GM12892 (cell line): Measurements from ENCODE around the gene ARMC7.

Experiments used
- DNase-seq: peaks from one replicate; pipeline ENCODE4 v3.0.0; 2011; ENCODE audit not compliant: insufficient read length
- FAIRE-seq: peaks from 2 replicates; lab custom pipeline; 2011; peaks lifted over from hg19 to GRCh38; lab: Jason Lieb, UNC
- POLR2A ChIP-seq: IDR thresholded peaks from 2 replicates; pipeline ENCODE4 v1.6.1; 2011; ENCODE audit warnings: low read depth, low read length, control low read depth
- POLR2AphosphoS5 ChIP-seq: IDR thresholded peaks from 2 replicates; pipeline ENCODE4 v1.6.1; 2011; ENCODE audit warnings: low read depth, low read length, control low read depth
- TAF1 ChIP-seq: IDR thresholded peaks from 2 replicates; pipeline ENCODE4 v1.6.1; 2011; ENCODE audit warnings: low read depth, mild to moderate bottlenecking, control low read depth, low read length, borderline replicate concordance

Gene ARMC7

GRCh38 chr17:75093548-75094158 is 16.1 kb upstream of the ARMC7 start:
- DNase-seq: no peak
- no peak for FAIRE-seq
- TF ChIP-seq POLR2AphosphoS5 (no peak), TAF1 (no peak), POLR2A (no peak)

DNA sequence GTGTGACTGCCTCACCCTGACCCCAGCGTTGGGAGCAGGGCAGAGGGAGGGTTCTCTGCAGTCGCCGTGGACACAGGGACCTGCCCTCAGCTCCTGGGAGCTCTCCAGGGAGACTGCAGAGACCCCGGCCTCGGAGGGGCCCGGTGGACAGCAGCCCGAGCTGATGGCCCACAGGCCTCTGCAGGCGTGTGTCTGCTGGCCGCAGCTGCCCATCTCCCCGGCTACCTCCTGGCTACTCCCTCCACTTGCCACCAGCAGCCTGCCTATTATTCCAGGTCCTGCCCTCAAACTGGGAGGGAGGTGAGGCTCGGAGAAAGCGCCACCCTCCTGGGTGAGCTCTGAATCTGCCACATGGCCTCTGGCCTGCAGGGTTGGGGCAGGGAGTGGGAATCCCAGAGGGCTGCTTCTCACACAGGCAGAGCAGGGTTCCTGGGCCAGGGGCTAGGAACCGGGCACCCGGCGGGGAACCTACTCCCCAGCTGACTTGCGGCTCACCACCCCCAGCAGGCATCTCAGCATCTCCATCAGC is 14.8 kb upstream of the ARMC7 start:
- FAIRE-seq: no peak

GRCh38 chr17:75096082-75096625 is 13.6 kb upstream of the ARMC7 start:
- DNase-seq (no peak), FAIRE-seq (no peak)
- TF ChIP-seq POLR2AphosphoS5 (no peak), TAF1 (no peak), POLR2A (no peak)

More for the DNA sequence above, 14.8 kb upstream of the ARMC7 start:
- TF ChIP-seq TAF1: no peak
- TF ChIP-seq POLR2A: no peak
- TF ChIP-seq POLR2AphosphoS5: no peak
- DNase-seq: no peak

- no peak for DNase-seq
- TF ChIP-seq TAF1 (no peak), POLR2AphosphoS5 (no peak), POLR2A (no peak)
- FAIRE-seq: no peak
Observed at GRCh38 chr17:75097865-75098264, 11.9 kb upstream of the ARMC7 start.

- FAIRE-seq (no peak), DNase-seq (no peak)
- TF ChIP-seq TAF1: no peak
- no peak for TF ChIP-seq POLR2AphosphoS5
- TF ChIP-seq POLR2A: no peak
Observed at GRCh38 chr17:75098861-75099260, 10.9 kb upstream of the ARMC7 start.

DNA sequence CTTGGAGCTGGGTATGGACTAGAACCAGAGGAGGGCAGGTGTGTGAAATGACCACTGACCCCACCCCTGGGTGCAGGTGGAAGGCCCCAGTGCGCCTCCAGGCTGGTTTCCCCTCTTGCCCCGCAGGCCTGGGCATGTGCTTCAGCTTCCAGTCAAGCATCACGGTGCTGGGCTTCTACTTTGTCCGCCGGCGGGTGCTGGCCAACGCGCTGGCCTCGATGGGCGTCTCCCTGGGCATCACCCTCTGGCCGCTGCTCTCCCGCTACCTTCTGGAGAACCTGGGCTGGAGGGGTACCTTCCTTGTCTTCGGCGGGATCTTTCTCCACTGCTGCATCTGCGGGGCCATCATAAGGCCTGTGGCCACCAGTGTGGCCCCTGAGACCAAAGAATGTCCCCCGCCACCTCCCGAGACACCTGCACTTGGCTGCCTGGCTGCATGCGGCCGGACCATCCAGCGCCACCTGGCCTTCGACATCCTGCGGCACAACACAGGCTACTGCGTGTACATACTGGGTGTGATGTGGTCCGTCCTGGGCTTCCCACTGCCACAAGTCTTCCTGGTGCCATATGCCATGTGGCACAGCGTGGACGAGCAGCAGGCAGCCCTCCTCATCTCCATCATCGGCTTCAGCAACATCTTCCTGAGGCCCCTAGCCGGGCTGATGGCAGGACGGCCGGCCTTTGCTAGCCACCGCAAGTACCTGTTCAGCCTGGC is 9.7 kb upstream of the ARMC7 start:
- no peak for FAIRE-seq
- DNase-seq: no peak
- TF ChIP-seq POLR2AphosphoS5: no peak
- no peak for TF ChIP-seq POLR2A
- no peak for TF ChIP-seq TAF1

DNA sequence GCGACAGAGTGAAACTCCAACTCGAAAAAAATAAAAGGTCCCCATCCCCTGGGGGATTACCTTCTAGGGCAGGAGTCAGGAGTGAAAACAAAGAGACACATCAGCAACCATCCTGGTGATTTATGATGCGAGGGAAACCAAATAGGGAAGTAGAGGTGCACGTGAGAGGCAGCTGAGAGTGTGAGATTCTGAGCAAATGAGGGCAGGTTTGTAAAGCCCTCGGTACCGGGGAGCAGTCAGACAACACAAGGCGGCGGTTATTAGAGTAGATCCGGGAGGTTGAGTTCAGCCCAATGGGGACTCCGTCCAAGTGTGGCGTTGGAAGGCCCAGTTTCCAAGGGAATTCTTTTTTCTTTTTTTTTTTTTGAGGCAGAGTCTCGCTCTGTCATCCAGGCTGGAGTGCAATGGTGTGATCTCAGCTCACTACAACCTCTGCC is 7.4 kb upstream of the ARMC7 start:
- no peak for TF ChIP-seq TAF1
- TF ChIP-seq POLR2A: no peak
- TF ChIP-seq POLR2AphosphoS5: no peak
- FAIRE-seq (peak; percentile 27), DNase-seq (peak; percentile 31)

GRCh38 chr17:75103601-75104554 is 5.9 kb upstream of the ARMC7 start:
- FAIRE-seq (no peak), DNase-seq (no peak)
- TF ChIP-seq POLR2A (no peak), TAF1 (no peak), POLR2AphosphoS5 (no peak)

DNA sequence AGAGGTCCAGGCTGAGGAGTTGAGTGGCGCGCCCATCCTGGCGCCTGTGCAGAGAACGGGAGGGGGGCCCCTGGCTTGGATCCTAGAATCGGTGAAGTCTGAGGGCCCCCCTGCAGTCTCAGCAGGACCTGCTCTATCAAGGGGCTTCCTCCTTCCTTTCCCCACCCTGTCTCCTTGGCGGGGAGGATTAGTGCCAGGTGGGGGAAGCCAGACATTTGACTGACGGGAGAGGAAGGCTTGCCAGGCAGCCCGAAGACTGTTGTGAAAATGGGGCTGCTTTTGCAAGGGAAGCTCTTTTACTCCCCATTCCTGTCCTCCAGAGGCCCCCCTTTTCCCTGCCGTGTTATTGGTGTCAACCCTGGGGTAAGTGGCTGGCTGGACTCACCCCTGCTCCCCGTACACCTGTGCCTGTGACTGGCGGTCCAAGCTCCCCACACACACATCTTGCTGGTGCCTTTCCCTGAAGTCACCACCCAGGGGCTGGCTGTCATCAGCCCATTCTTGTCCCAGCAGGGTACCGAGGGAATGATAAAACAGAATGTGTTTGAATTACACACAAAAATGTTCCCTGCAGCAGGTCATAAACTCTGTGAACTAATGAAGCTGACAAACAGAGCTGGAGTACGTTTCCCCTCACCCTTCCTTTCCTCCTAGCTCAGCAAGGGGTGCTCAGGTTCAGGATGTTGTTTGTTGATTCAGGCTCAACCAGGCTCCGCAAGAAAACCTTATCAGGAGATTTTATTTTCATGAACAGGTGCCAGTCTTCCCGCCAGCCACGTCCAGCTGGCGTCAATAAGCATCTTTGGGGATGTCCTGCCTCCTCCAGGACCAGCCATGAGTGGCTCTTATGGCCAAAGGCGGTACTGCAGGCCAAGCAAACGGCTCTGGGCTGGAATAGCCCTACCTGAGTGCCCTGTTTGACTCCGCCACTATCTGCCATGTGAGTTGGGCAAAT is 4.4 kb upstream of the ARMC7 start:
- no peak for TF ChIP-seq TAF1
- DNase-seq (peak; percentile 62), FAIRE-seq (peak; percentile 78)

- no peak for DNase-seq
- no peak for FAIRE-seq
- TF ChIP-seq POLR2A (no peak), TAF1 (no peak), POLR2AphosphoS5 (no peak)
Observed at GRCh38 chr17:75108193-75108592, 1.6 kb upstream of the ARMC7 start.
